ENCODE measurements around the gene RNF151.
A peak's percentile ranks its signal among the peaks of the same experiment; 100 is the strongest.
"Not testable (repeated sequence)": the region's sequence is repeated elsewhere in the genome, so short reads cannot be mapped to it uniquely, and the experiment has no call there.

RNF151 gene

GRCh38 chr16:1959269-1960039 lies 7.2 kb upstream of the RNF151 start, which contains the start of gene NDUFB10:
Gene NDUFB10, plus strand, starts transcription at chr16:1959538. Its CDS starts 87 bp downstream, at chr16:1959625.
- peak; percentile 86 for DNase-seq (ENCODE audit: low spot score)

- DNase-seq (ENCODE audit: low spot score) = no peak
Observed at GRCh38 chr16:1960665-1961630, 5.7 kb upstream of the RNF151 start.

- no peak for DNase-seq (ENCODE audit: low spot score)
Observed at GRCh38 chr16:1961651-1962067, 5.0 kb upstream of the RNF151 start.

GRCh38 chr16:1962161-1963153 lies 4.2 kb upstream of the RNF151 start:
- not testable (repeated sequence) for DNase-seq (ENCODE audit: low spot score)

- DNase-seq (ENCODE audit: low spot score) = peak; percentile 43
Observed at GRCh38 chr16:1963806-1964505, 2.7 kb upstream of the RNF151 start.

GRCh38 chr16:1964506-1965395 lies 1.9 kb upstream of the RNF151 start, which contains the start of gene RPS2:
Gene RPS2, minus strand, starts transcription at chr16:1964826. Its CDS starts 201 bp downstream, at chr16:1964625.
- peak; percentile 98 for DNase-seq (ENCODE audit: low spot score)

GRCh38 chr16:1965396-1966001 lies 1.2 kb upstream of the RNF151 start:
- no peak for DNase-seq (ENCODE audit: low spot score)

- DNase-seq (ENCODE audit: low spot score) = peak; percentile 67
Observed at GRCh38 chr16:1968146-1968953, 1.7 kb downstream of the RNF151 start.

- peak; percentile 93 for DNase-seq (ENCODE audit: low spot score)
Observed at GRCh38 chr16:1971796-1972489, 5.3 kb downstream of the RNF151 start, which contains the start of gene TBL3. Gene TBL3, plus strand, starts transcription at chr16:1972053. Its CDS starts 112 bp downstream, at chr16:1972165.

GRCh38 chr16:1972490-1972877 lies 5.8 kb downstream of the RNF151 start:
- no peak for DNase-seq (ENCODE audit: low spot score)

- DNase-seq (ENCODE audit: low spot score) = no peak
Observed at GRCh38 chr16:1973461-1974156, 7.0 kb downstream of the RNF151 start.

GRCh38 chr16:1974157-1975070 lies 7.8 kb downstream of the RNF151 start:
- no peak for DNase-seq (ENCODE audit: low spot score)

- DNase-seq (ENCODE audit: low spot score) = no peak
Observed at GRCh38 chr16:1975432-1976215, 9.0 kb downstream of the RNF151 start.

- no peak for DNase-seq (ENCODE audit: low spot score)
Observed at GRCh38 chr16:1976216-1976520, 9.5 kb downstream of the RNF151 start.
